Ovary (tissue), 3 donors: ENCODE results near the gene SGTB.

Experiments
- POLR2A ChIP-seq: fragments of 450-650 bp; IDR thresholded peaks from one replicate; pipeline ENCODE4 v1.6.1; 2017; ENCODE audit warnings: antibody characterized with exemption, mild to moderate bottlenecking, moderate library complexity
- TF ChIP-seq, protein P1 (sequence below), 3 donors: fragments of 450-650 bp in 2 of 3; fragments of 200-600 bp in 1 of 3; IDR thresholded peaks; one replicate each; pipeline versions ENCODE4 v1.5.1 to v1.8.0; 2016 to 2022; ENCODE audit warnings: antibody characterized with exemption in 3 of 3, mild to moderate bottlenecking in 1 of 3
- donor health status: DM: no; HTN: no; CAD: no.

DNA sequence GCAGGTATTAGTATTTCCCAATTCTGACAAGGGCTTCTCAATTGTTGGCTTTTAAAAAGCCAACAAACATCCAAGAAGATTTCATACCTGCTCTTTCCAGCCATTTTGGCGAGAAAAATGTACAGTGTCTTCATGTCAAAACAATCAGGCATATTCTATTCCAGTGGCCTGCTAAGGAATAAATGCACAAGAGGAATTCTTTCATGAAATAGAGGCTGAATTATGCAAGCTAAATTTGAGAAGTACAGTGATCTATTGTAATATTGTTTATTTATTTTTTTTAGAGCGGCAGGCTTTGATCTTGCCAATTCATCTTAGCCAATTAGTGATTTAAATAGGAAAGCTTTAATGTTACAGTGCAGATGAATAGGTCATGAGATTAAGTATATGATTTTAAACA lies 49.4 kb upstream of the SGTB start:
- TF ChIP-seq, protein P1, sequence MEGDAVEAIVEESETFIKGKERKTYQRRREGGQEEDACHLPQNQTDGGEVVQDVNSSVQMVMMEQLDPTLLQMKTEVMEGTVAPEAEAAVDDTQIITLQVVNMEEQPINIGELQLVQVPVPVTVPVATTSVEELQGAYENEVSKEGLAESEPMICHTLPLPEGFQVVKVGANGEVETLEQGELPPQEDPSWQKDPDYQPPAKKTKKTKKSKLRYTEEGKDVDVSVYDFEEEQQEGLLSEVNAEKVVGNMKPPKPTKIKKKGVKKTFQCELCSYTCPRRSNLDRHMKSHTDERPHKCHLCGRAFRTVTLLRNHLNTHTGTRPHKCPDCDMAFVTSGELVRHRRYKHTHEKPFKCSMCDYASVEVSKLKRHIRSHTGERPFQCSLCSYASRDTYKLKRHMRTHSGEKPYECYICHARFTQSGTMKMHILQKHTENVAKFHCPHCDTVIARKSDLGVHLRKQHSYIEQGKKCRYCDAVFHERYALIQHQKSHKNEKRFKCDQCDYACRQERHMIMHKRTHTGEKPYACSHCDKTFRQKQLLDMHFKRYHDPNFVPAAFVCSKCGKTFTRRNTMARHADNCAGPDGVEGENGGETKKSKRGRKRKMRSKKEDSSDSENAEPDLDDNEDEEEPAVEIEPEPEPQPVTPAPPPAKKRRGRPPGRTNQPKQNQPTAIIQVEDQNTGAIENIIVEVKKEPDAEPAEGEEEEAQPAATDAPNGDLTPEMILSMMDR (IDR thresholded peaks at IDR 0.05) = no peak
- TF ChIP-seq POLR2A = no peak
